AG04449 (cell line): ENCODE data around the gene PRPF40A.

Experiments
- CTCF ChIA-PET: fragments of 350-600 bp; formaldehyde crosslinking; extraction: SDS; loops from one replicate; lab custom pipeline; 2021; ENCODE audit warnings: antibody characterized with exemption; lab: Yijun Ruan, JAX
- POLR2A ChIA-PET: fragments of 400-600, 350-600 bp; formaldehyde crosslinking; extraction: SDS; loops from one replicate; lab custom pipeline; 2020; ENCODE audit warnings: antibody characterized with exemption, inconsistent platforms; lab: Yijun Ruan, JAX
- DNase-seq: peaks from one replicate; pipeline ENCODE4 v3.0.0-alpha.2; 2010; ENCODE audit warnings: low read depth, low spot score
- H3K4me3 ChIP-seq: 2 replicates; pipeline ENCODE4 v1.5.1; 2011; ENCODE audit warnings: low read depth, mild to moderate bottlenecking, control low read depth, low read length
- CTCF ChIP-seq: IDR thresholded peaks from one replicate; pipeline ENCODE4 v1.5.1; 2011; ENCODE audit warnings: mild to moderate bottlenecking, moderate library complexity, low read length, control low read depth, inconsistent platforms; ENCODE audit not compliant: insufficient read depth; ENCODE audit errors: missing control alignments

The PRPF40A gene

GRCh38 chr2:152674334-152674733, 42.9 kb downstream of the PRPF40A start:
- TF ChIP-seq CTCF = no peak
- H3K4me3 ChIP-seq = no peak overlapping the region
- no peak for DNase-seq
- ChIA-PET CTCF (interaction anchor here (0.7 kb wide), 1 partner anchor 9 kb away, joined by 3 read pairs; no protein-coding TSS in a partner anchor), POLR2A (no interaction called here)

- POLR2A ChIA-PET = no interaction called here
These were observed 52.5 kb downstream of the PRPF40A start for GRCh38 chr2:152664725-152665124.

GRCh38 chr2:152661076-152661475, 56.2 kb downstream of the PRPF40A start:
- DNase-seq = no peak
- no peak for TF ChIP-seq CTCF
- CTCF ChIA-PET = interaction anchor here (1.0 to 1.6 kb wide), 2 partner anchors 9 to 13 kb away, joined by 3 to 7 read pairs; no protein-coding TSS in a partner anchor
- POLR2A ChIA-PET = no interaction called here
- no peak overlapping the region for H3K4me3 ChIP-seq

More at GRCh38 chr2:152664725-152665124, 52.5 kb downstream of the PRPF40A start:
- no peak for DNase-seq
- no peak for TF ChIP-seq CTCF
- no peak overlapping the region for H3K4me3 ChIP-seq
- CTCF ChIA-PET = interaction anchor here (1.5 kb wide), 1 partner anchor 17 kb away, joined by 4 read pairs; no protein-coding TSS in a partner anchor

GRCh38 chr2:152658221-152658620, 59.0 kb downstream of the PRPF40A start:
- H3K4me3 ChIP-seq = no peak overlapping the region
- CTCF ChIA-PET = interaction anchor here (1.4 to 2.0 kb wide), 2 partner anchors 10 to 483 kb away, joined by 4 to 12 read pairs; partner anchors contain the start of gene STAM2
- no peak for TF ChIP-seq CTCF
- DNase-seq = no peak
- POLR2A ChIA-PET = no interaction called here

GRCh38 chr2:152657043-152657442, 60.2 kb downstream of the PRPF40A start:
- ChIA-PET CTCF (interaction anchor here (0.9 to 1.7 kb wide), 2 partner anchors 8 to 22 kb away, joined by 4 read pairs; no protein-coding TSS in a partner anchor), POLR2A (no interaction called here)
- DNase-seq = no peak

GRCh38 chr2:152655880-152656279, 61.4 kb downstream of the PRPF40A start:
- no peak for TF ChIP-seq CTCF
- ChIA-PET POLR2A (no interaction called here), CTCF (interaction anchor here (1.7 kb wide), 1 partner anchor 20 kb away, joined by 4 read pairs; no protein-coding TSS in a partner anchor)
- H3K4me3 ChIP-seq = no peak overlapping the region
- no peak for DNase-seq

More at GRCh38 chr2:152657043-152657442, 60.2 kb downstream of the PRPF40A start:
- H3K4me3 ChIP-seq = no peak overlapping the region
- TF ChIP-seq CTCF = no peak
